ENCODE measurements around the gene ZBTB3. TPM values are rescaled to one million over a fixed set of nuclear protein-coding genes. Genes with fewer than 3 reads are reported as not detected.

Gene ZBTB3
- total and polyA plus RNA-seq, 9 of the 15 experiments (the other 6 are each of a cell fraction or from before 2014, with no cell fraction given), result 1.9 to 10.0 (median 4.9) TPM

DNA sequence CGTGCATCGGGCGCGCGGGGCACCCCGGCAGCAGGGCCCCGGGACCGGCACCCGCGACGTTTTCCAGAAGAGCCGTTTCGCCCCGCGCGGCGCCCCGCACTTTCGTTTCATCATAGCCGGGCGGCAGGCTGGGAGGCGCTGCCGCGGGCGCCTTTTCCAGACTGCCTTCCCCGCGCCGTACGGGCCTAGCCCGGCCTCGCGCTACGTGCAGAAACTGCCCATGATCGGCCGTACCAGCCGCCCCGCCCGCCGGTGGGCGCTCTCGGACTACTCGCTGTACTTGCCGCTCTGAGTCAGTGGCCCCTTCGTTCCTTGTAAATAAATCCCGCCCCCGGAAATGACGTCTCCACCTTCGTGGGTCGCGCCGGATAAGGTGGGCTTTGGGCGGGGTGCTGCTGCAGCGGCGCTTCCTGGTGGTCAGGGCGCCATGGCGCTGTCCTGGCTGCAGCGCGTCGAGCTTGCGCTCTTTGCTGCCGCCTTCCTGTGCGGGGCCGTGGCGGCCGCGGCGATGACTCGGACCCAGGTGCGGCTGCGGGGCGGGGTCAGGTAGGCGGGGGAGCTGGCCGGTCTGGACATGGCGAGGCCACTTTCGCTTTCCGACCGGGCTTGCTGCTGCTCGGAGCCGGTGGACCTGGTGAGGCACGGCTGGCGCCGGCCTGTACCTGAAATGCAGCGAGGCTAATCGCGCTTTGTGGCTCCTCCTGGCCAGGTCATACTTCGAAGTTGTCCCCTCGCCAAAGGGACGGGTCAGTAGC, 33.2 kb upstream of the ZBTB3 start, which contains the start of gene TMEM179B (continued):
- TF ChIP-seq GTF2E2 (tag; IDR thresholded peaks at IDR 0.05) (0 out of 2 replicates have a peak, but pooled peaks have one; percentile 62), GABPB1 (CRISPR knock-in tag; IDR thresholded peaks at IDR 0.05) (peak; percentile 99), ASH1L (IDR thresholded peaks at IDR 0.05; ENCODE audit: borderline replicate concordance, low read depth, partially characterized antibody) (no peak), CEBPB (tag; IDR thresholded peaks at IDR 0.05) (no peak), RBM22 (IDR thresholded peaks at IDR 0.05; ENCODE audit: low read depth, low read length, poor library complexity, severe bottlenecking) (peak; percentile 38), MAZ (CRISPR knock-in tag; conservative IDR thresholded peaks at IDR 0.05 in 1 of 2, IDR thresholded peaks at IDR 0.05 in 1 of 2) (peak; percentile 89 to 95), CBFA2T2 (conservative IDR thresholded peaks at IDR 0.05) (no peak), ZBTB8A (IDR thresholded peaks at IDR 0.05; ENCODE audit: partially characterized antibody) (no peak), BRD4 (IDR thresholded peaks at IDR 0.05) (no peak), CEBPG (CRISPR knock-in tag; IDR thresholded peaks at IDR 0.05) (no peak), CEBPG (tag; conservative IDR thresholded peaks at IDR 0.05 in 1 of 2, IDR thresholded peaks at IDR 0.05 in 1 of 2) (no peak), POLR3G (IDR thresholded peaks at IDR 0.05; ENCODE audit: extremely low read depth, insufficient read length, insufficient replicate concordance) (no peak), ZZZ3 (IDR thresholded peaks at IDR 0.05) (no peak), TCFL5 (CRISPR knock-in tag; conservative IDR thresholded peaks at IDR 0.05) (no peak), ZNF830 (CRISPR knock-in tag; IDR thresholded peaks at IDR 0.05) (peak; percentile 50; the same call in 1 of the 2 replicates), ARID1B (IDR thresholded peaks at IDR 0.05) (peak; percentile 13; the same call in 1 of the 2 replicates), ZNF12 (CRISPR knock-in tag; IDR thresholded peaks at IDR 0.05) (no peak), FOXK1 (CRISPR knock-in tag; IDR thresholded peaks at IDR 0.05; ENCODE audit: borderline replicate concordance) (0 out of 2 replicates have a peak, but pooled peaks have one; percentile 73), BRCA1 (IDR thresholded peaks at IDR 0.05) (no peak), BRCA1 (CRISPR knock-in tag; IDR thresholded peaks at IDR 0.05) (no peak), PCBP2 (IDR thresholded peaks at IDR 0.05; ENCODE audit: low read depth, low read length, poor library complexity, severe bottlenecking) (peak; percentile 57), ZNF785 (CRISPR knock-in tag; IDR thresholded peaks at IDR 0.05) (no peak), RBM39 (optimal IDR thresholded peaks at IDR 0.05; ENCODE audit: low read depth, low read length) (no peak), NR2F6 (CRISPR knock-in tag; IDR thresholded peaks at IDR 0.05) (no peak; the same call in 1 of the 2 replicates)
- TF ChIP-seq, protein P1, sequence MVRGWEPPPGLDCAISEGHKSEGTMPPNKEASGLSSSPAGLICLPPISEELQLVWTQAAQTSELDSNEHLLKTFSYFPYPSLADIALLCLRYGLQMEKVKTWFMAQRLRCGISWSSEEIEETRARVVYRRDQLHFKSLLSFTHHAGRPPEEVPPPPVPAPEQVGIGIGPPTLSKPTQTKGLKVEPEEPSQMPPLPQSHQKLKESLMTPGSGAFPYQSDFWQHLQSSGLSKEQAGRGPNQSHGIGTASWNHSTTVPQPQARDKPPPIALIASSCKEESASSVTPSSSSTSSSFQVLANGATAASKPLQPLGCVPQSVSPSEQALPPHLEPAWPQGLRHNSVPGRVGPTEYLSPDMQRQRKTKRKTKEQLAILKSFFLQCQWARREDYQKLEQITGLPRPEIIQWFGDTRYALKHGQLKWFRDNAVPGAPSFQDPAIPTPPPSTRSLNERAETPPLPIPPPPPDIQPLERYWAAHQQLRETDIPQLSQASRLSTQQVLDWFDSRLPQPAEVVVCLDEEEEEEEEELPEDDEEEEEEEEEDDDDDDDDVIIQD (CRISPR knock-in tag; IDR thresholded peaks at IDR 0.05), result no peak
- TF ChIP-seq, protein P2, sequence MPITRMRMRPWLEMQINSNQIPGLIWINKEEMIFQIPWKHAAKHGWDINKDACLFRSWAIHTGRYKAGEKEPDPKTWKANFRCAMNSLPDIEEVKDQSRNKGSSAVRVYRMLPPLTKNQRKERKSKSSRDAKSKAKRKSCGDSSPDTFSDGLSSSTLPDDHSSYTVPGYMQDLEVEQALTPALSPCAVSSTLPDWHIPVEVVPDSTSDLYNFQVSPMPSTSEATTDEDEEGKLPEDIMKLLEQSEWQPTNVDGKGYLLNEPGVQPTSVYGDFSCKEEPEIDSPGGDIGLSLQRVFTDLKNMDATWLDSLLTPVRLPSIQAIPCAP (CRISPR knock-in tag; IDR thresholded peaks at IDR 0.05; ENCODE audit: borderline replicate concordance), result peak; percentile 92
- TF ChIP-seq, protein P3, sequence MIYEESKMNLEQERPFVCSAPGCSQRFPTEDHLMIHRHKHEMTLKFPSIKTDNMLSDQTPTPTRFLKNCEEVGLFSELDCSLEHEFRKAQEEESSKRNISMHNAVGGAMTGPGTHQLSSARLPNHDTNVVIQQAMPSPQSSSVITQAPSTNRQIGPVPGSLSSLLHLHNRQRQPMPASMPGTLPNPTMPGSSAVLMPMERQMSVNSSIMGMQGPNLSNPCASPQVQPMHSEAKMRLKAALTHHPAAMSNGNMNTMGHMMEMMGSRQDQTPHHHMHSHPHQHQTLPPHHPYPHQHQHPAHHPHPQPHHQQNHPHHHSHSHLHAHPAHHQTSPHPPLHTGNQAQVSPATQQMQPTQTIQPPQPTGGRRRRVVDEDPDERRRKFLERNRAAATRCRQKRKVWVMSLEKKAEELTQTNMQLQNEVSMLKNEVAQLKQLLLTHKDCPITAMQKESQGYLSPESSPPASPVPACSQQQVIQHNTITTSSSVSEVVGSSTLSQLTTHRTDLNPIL (CRISPR knock-in tag; IDR thresholded peaks at IDR 0.05), result no peak

Measured in K562 (cell line).